Endodermal cell (in vitro differentiated cells): ENCODE data around the gene HSPG2. TPM values are rescaled to one million over a fixed set of nuclear protein-coding genes. Genes with fewer than 3 reads are reported as not detected.

ENCODE experiments used
- DNase-seq: peaks from one replicate; pipeline ENCODE4 v3.0.0-alpha.2; 2017
- H3K27ac ChIP-seq: 2 replicates; pipeline ENCODE4 v1.5.1; 2013; ENCODE audit warnings: mild to moderate bottlenecking, low read depth, low read length, moderate library complexity
- H3K27me3 ChIP-seq: 2 replicates; pipeline ENCODE4 v1.6.1; 2013; ENCODE audit warnings: mild to moderate bottlenecking, low read length, moderate library complexity; ENCODE audit not compliant: insufficient read depth, control insufficient read depth, poor library complexity, severe bottlenecking
- H3K36me3 ChIP-seq: 2 replicates; pipeline ENCODE4 v1.7.0; 2013; ENCODE audit warnings: mild to moderate bottlenecking, low read length, moderate library complexity; ENCODE audit not compliant: control insufficient read depth, insufficient read depth
- H3K4me1 ChIP-seq: one replicate; pipeline ENCODE4 v1.7.0; 2013; ENCODE audit warnings: low read length; ENCODE audit not compliant: control insufficient read depth, insufficient read depth
- H3K4me3 ChIP-seq: 2 replicates; pipeline ENCODE4 v1.5.1; 2013; ENCODE audit warnings: mild to moderate bottlenecking, low read length, moderate library complexity
- H3K9ac ChIP-seq: 2 replicates; pipeline ENCODE4 v1.6.1; 2013; ENCODE audit warnings: mild to moderate bottlenecking, low read length, moderate library complexity; ENCODE audit not compliant: poor library complexity, severe bottlenecking; ENCODE audit errors: extremely low read depth
- H3K9me3 ChIP-seq: 2 replicates; pipeline ENCODE4 v1.6.1; 2013; ENCODE audit warnings: mild to moderate bottlenecking, low read length, moderate library complexity; ENCODE audit not compliant: control insufficient read depth
- H3K27ac Mint-ChIP-seq: 2 replicates; pipeline ENCODE4 v1.8.0; 2020; ENCODE audit warnings: mixed read lengths
- H3K27me3 Mint-ChIP-seq: 2 replicates; pipeline ENCODE4 v1.8.0; 2021; ENCODE audit warnings: mild to moderate bottlenecking, mixed read lengths; ENCODE audit not compliant: insufficient read depth
- H3K36me3 Mint-ChIP-seq: 2 replicates; pipeline ENCODE4 v1.8.0; 2020; ENCODE audit warnings: low read depth, mixed read lengths
- H3K4me1 Mint-ChIP-seq: 2 replicates; pipeline ENCODE4 v1.8.0; 2020; ENCODE audit warnings: mixed read lengths
- H3K4me3 Mint-ChIP-seq: 2 replicates; pipeline ENCODE4 v1.8.0; 2020; ENCODE audit warnings: mild to moderate bottlenecking, moderate library complexity, mixed read lengths
- H3K9me3 Mint-ChIP-seq: 2 replicates; pipeline ENCODE4 v1.8.0; 2020; ENCODE audit warnings: mild to moderate bottlenecking, mixed read lengths
- WGBS, 2 experiments: methylation state at CpG; one replicate each; pipeline versions ENCODE4 v1.1.5 to v1.1.7; 2013; ENCODE audit warnings: missing lambda C conversion rate in 2 of 2, mixed read lengths in 1 of 2; ENCODE audit not compliant: insufficient coverage in 1 of 2, insufficient read length in 1 of 2; 5-methylcytosine and 5-hydroxymethylcytosine counted together
- total RNA-seq, 2 donors: library from RNA; stranded (reverse); fragmentation: NEBNext Ultra II Directional in 1 of 2; extraction: Animal tissue kit (Norgen Biotek cat#: 25700) in 1 of 2; gene quantifications; 2 replicates in 1 of 2; 3 replicates in 1 of 2; pipeline ENCODE4 v1.2.1, GENCODE V29; 2021
- TF ChIP-seq, protein P1 (sequence below): fragments of 200-600 bp; sonication (generic); conservative IDR thresholded peaks from 2 replicates; pipeline ENCODE4 v1.5.0; 2021; ENCODE audit warnings: antibody characterized with exemption, mild to moderate bottlenecking

Gene HSPG2
- total RNA-seq, 2 donors from 2014 or later, result 222 to 227 TPM

DNA sequence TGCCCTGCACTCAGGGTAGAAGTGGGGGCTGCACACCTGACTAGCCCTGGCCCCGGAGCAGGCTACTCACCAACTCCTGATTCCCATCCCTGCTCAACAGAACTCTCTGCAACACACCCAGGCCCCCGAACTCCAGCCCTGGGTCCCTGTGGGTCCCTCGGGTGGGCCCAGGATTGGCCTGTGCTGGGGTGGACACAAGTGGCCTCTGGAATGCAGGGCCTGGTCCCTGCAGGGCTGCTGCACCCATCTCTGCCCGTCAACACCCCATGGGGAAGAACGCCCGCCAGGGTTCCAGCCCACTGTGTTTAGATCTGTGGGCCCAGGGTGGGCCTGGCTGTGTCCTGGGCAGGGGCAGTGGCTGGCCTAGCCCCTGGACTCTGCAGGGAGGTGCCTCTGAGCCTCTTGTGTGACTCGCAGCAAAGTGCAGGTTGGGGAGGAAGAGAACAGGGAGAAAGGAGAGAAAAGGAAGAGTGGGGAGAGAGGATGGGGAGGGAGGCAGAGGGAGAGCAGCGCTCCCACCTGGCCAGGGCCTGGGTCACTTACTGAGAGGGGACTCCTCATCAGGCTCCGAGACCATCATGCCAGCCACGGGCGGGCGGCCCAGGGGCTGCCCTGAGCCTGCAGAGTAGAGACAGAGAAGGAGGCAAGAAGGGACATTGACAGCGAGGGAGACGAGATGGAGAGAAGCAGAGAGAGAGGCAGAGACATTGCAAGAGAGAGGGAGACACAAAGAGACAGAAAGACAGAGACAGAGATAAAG is 43.9 kb downstream of the HSPG2 start:
- WGBS, 2 experiments, result 92 to 94% methylated on average over 13 to 14 of the region's 14 CpGs
- H3K4me1 Mint-ChIP-seq, result peaks cover 10% of the 10 kb centered on the region

DNA sequence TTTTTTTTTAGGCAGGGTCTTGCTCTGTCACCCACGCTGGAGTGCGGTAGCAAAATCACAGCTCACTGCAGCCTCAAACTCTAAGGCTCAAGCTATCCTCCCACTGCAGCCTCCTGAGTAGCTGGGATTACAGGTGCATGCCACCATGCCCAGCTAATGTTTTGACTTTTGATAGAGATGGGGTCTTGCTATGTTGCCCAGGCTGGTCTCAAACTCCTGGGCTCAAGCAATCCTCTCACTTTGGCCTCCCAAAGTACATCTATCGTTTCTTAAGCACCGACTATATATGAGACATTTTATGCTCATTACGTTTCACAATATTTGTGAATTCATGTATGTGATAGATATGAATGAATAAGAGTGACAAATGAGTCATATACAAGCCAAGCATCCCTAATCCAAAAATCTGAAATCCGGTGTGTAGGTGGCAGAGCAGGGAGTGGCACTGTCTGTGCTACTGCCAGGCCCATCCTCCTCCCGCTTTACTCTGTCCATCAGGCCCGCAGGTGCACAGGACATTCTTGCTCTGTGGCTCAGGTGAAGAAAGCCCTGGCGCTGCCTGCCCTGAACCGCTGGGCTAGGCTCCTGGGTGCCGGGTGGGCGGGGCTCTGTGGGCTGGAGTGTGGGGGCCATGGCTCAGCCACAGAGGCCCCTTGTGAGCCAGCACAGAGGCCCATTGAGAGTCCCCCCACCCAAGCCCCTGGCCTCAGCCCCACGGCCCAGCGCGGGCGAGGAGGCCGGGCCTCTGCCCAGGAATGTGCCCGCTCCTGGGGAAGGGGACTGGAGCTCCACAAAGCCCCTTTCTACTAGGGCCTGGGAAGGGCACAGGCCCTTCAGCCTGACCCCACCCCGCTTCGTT is 45.3 kb downstream of the HSPG2 start:
- Mint-ChIP-seq H3K27me3 (no peaks in the 10 kb centered on the region), H3K4me1 (peaks cover 4% of the 10 kb centered on the region), H3K9me3 (no peaks in the 10 kb centered on the region), H3K27ac (no peak overlapping the region), H3K4me3 (no peak overlapping the region), H3K36me3 (peaks cover 44% of the 10 kb centered on the region)
- Histone ChIP-seq H3K9me3 (no peaks in the 10 kb centered on the region), H3K4me3 (no peak overlapping the region), H3K36me3 (peaks cover 62% of the 10 kb centered on the region), H3K27ac (no peak overlapping the region), H3K27me3 (no peaks in the 10 kb centered on the region), H3K9ac (no peak overlapping the region), H3K4me1 (no peaks in the 10 kb centered on the region)
- TF ChIP-seq, protein P1, sequence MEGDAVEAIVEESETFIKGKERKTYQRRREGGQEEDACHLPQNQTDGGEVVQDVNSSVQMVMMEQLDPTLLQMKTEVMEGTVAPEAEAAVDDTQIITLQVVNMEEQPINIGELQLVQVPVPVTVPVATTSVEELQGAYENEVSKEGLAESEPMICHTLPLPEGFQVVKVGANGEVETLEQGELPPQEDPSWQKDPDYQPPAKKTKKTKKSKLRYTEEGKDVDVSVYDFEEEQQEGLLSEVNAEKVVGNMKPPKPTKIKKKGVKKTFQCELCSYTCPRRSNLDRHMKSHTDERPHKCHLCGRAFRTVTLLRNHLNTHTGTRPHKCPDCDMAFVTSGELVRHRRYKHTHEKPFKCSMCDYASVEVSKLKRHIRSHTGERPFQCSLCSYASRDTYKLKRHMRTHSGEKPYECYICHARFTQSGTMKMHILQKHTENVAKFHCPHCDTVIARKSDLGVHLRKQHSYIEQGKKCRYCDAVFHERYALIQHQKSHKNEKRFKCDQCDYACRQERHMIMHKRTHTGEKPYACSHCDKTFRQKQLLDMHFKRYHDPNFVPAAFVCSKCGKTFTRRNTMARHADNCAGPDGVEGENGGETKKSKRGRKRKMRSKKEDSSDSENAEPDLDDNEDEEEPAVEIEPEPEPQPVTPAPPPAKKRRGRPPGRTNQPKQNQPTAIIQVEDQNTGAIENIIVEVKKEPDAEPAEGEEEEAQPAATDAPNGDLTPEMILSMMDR, result no peak
- DNase-seq, result no peak
- 96 to 100% methylated on average over 8 to 20 of the region's 20 CpGs for WGBS, 2 experiments

More for the DNA sequence above, 43.9 kb downstream of the HSPG2 start:
- H3K4me1 ChIP-seq, result peaks cover 3% of the 10 kb centered on the region
- H3K27me3 Mint-ChIP-seq, result no peaks in the 10 kb centered on the region
- peaks cover 69% of the 10 kb centered on the region for H3K36me3 ChIP-seq
- H3K36me3 Mint-ChIP-seq, result peaks cover 43% of the 10 kb centered on the region
- TF ChIP-seq, protein P1, result no peak
- no peak overlapping the region for H3K4me3 Mint-ChIP-seq
- no peaks in the 10 kb centered on the region for H3K9me3 ChIP-seq
- no peak overlapping the region for H3K27ac ChIP-seq
- H3K4me3 ChIP-seq, result no peak overlapping the region
- no peaks in the 10 kb centered on the region for H3K27me3 ChIP-seq
- no peak overlapping the region for H3K9ac ChIP-seq
- no peaks in the 10 kb centered on the region for H3K9me3 Mint-ChIP-seq
- DNase-seq, result no peak
- H3K27ac Mint-ChIP-seq, result peak overlapping the region; percentile 83

DNA sequence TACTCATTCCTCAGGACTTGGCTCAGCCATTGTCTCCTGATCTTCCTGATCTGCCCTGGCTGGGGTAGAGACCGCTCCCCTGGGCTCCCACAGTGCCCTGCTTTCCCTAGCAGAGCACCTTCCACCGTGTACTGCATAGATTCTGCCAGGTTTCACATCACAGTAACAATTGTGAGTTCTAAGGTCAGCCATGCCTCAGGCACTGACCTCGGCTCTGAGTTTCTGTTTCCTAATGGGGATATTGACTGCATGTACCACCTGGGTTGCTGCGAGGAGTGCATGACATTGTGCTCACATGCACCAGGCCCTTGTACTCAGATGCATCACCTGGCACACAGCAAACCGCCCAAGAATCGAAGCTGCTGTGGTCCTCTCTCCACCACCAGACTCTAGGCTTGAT is 46.0 kb downstream of the HSPG2 start:
- H3K27ac Mint-ChIP-seq, result no peak overlapping the region
- H3K27me3 ChIP-seq, result no peaks in the 10 kb centered on the region
- no peak overlapping the region for H3K9ac ChIP-seq
- 87 to 95% methylated on average over 6 of the region's 6 CpGs for WGBS, 2 experiments
- H3K27me3 Mint-ChIP-seq, result no peaks in the 10 kb centered on the region
- peaks cover 5% of the 10 kb centered on the region for H3K4me1 Mint-ChIP-seq
- no peak for DNase-seq
- H3K36me3 Mint-ChIP-seq, result peaks cover 48% of the 10 kb centered on the region
- H3K4me3 ChIP-seq, result no peak overlapping the region
- no peaks in the 10 kb centered on the region for H3K4me1 ChIP-seq
- no peaks in the 10 kb centered on the region for H3K9me3 Mint-ChIP-seq
- H3K9me3 ChIP-seq, result no peaks in the 10 kb centered on the region
- H3K36me3 ChIP-seq, result peaks cover 63% of the 10 kb centered on the region
- TF ChIP-seq, protein P1, result no peak
- H3K4me3 Mint-ChIP-seq, result no peak overlapping the region
- H3K27ac ChIP-seq, result peak overlapping the region; percentile 38
